ENCODE results near the gene MICB.

DNA sequence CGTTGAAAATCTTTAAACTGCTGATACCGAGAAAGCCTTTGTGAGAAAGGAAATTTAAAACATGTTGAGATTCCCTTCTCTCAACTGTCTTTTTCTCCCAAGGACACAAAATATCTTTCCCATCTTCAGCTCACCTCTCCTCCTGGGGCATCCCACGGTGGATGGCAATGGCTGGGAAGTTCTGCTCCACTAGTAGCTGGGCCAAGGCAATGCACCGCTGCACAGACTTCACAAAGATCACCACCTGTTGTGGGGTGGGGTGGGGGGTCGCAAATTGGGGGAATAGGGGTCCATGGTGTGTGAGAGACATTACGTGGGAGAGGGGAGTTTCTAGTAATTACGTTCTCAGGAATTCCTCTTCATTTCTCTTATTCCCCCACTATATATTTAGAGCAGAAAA lies 33.2 kb downstream of the MICB start:
- TF ChIP-seq, protein P1, sequence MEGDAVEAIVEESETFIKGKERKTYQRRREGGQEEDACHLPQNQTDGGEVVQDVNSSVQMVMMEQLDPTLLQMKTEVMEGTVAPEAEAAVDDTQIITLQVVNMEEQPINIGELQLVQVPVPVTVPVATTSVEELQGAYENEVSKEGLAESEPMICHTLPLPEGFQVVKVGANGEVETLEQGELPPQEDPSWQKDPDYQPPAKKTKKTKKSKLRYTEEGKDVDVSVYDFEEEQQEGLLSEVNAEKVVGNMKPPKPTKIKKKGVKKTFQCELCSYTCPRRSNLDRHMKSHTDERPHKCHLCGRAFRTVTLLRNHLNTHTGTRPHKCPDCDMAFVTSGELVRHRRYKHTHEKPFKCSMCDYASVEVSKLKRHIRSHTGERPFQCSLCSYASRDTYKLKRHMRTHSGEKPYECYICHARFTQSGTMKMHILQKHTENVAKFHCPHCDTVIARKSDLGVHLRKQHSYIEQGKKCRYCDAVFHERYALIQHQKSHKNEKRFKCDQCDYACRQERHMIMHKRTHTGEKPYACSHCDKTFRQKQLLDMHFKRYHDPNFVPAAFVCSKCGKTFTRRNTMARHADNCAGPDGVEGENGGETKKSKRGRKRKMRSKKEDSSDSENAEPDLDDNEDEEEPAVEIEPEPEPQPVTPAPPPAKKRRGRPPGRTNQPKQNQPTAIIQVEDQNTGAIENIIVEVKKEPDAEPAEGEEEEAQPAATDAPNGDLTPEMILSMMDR (IDR thresholded peaks at IDR 0.05): no peak
- no peak for TF ChIP-seq EZH2 (IDR thresholded peaks at IDR 0.05; ENCODE audit: borderline replicate concordance, insufficient read depth, low read depth, low read length, poor library complexity, severe bottlenecking)
